Effector memory CD4-positive, alpha-beta T cell (primary cell): ENCODE measurements around the gene UBE2D2.

ENCODE experiments used
- DNase-seq, 3 donors: peaks; one replicate each; pipeline ENCODE4 v3.0.0-alpha.2; 2020
- H3K27ac ChIP-seq: 2 replicates; pipeline ENCODE4 v1.7.0; 2013; ENCODE audit warnings: mild to moderate bottlenecking, low read length, moderate library complexity; ENCODE audit not compliant: insufficient read depth, poor library complexity, severe bottlenecking
- H3K27me3 ChIP-seq: replicated peaks from 2 replicates; pipeline ENCODE4 v1.7.0; 2013; ENCODE audit warnings: mild to moderate bottlenecking, low read length; ENCODE audit not compliant: insufficient read depth, control insufficient read depth, poor library complexity, severe bottlenecking
- H3K36me3 ChIP-seq: 2 replicates; pipeline ENCODE4 v1.7.0; 2013; ENCODE audit warnings: mild to moderate bottlenecking, low read length, moderate library complexity; ENCODE audit not compliant: control insufficient read depth, insufficient read depth
- H3K4me1 ChIP-seq: 2 replicates; pipeline ENCODE4 v1.7.0; 2013; ENCODE audit warnings: low read length, mild to moderate bottlenecking; ENCODE audit not compliant: control insufficient read depth, insufficient read depth, poor library complexity, severe bottlenecking
- H3K4me3 ChIP-seq: 2 replicates; pipeline ENCODE4 v1.7.0; 2013; ENCODE audit warnings: low read length, low read depth, mild to moderate bottlenecking; ENCODE audit not compliant: insufficient read depth, poor library complexity, severe bottlenecking
- H3K9me3 ChIP-seq: 2 replicates; pipeline ENCODE4 v1.7.0; 2013; ENCODE audit warnings: mild to moderate bottlenecking, low read length, moderate library complexity; ENCODE audit not compliant: control insufficient read depth

Gene UBE2D2

DNA sequence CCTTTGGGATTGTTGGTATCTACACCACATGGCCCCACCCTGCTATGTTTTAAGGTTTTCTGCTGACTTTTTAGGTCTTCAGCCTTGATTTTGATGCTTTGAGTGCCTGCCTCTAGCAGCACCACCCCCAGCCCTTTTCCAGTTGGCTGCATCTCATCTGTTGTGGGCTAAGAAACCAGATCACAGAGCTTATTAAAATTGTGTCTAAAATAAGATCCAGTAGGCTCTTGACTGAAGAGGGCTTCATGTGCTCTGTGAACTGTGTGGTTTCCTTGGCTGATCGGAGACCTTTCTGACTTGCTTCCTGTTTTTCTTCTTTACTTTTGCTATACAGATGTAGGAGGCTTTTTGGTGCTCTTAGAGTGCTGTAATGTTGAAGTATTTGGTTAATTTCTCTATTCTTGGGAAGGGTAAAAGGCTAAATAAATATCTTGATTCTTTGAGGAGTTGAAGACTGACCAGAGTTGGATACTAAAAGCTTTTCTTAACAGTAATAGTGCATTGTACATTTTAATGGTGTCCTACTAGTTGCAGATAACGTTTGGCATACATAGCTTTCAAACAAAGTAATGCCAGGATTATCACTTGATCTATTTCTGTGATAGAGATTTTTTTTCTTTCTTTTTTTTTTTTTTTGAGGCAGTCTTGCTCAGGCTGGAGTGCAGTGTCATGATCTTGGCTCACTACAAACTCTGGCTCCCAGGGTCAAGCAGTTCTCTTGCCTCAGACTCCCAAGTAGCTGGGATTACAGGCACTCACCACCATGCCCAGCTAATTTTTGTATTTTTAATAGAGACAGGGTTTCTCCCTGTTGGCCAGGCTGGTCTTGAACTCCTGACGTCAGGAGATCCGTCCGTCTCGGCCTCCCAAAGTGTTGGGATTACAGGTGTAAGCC lies 4.5 kb downstream of the UBE2D2 start:
- peak overlapping the region; percentile 8 for H3K4me3 ChIP-seq
- H3K27ac ChIP-seq = peak overlapping the region; percentile 64
- peak; percentile 4 to 45 (median 29) for DNase-seq
- peaks cover 39% of the 10 kb centered on the region for H3K4me1 ChIP-seq
- no peaks in the 10 kb centered on the region for H3K9me3 ChIP-seq
- no peaks in the 10 kb centered on the region for H3K27me3 ChIP-seq
- H3K36me3 ChIP-seq = no peaks in the 10 kb centered on the region

DNA sequence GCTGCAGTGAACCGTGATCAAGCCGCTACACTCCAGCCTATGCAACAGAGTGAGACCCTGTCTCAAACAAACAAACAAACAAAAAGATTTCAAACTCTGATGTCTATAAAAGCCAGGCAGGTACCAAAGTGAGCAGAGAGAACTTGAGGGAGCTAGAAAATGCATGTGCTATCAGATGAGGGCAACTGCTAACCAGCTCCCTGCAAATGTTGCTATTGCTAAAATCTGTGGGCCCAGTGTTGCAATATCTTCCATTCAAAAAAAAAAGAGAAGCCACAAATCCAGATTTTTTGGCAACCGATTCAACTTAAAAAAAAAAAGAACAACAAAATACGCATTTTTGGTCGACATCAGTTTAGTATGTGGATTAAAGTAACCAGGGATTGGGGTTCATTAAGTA lies 5.5 kb downstream of the UBE2D2 start:
- H3K4me3 ChIP-seq = no peak overlapping the region
- peaks cover 41% of the 10 kb centered on the region for H3K4me1 ChIP-seq
- H3K27me3 ChIP-seq = no peaks in the 10 kb centered on the region
- no peaks in the 10 kb centered on the region for H3K9me3 ChIP-seq
- no peaks in the 10 kb centered on the region for H3K36me3 ChIP-seq
- peak overlapping the region; percentile 44 for H3K27ac ChIP-seq
- DNase-seq = no peak

DNA sequence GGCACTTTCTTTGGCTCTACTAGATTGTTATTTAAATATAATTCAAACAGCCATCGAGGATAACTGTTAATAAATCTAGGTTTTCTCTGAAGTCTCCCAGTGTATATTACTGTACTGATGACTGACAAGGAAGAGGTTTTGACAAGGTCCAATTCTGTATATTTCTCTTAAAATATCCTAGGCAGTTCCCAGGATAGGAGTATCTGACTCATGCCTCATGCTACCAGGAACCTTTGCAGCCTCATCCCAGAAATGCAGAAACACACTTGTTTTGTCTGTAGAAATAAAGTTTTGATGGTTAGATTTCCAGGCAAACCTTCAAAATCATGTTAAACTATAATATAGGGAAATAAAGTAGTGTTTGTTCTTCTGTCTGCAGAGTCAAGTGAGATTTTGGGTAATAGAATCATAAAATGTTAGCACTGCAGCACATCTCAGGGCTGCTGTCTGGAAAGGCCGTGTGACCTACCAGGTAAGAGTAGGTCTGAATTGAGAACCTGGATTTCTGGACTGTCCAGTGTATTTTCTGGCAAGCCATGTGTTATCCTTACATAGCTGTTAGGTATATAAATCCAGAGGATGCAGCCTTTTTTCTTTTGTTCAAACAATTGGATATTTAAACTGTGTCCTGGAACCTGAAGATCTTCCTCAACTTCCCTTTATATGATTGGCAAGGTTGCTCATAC lies 8.3 kb downstream of the UBE2D2 start:
- no peak overlapping the region for H3K4me3 ChIP-seq
- peaks cover 38% of the 10 kb centered on the region for H3K4me1 ChIP-seq
- no peaks in the 10 kb centered on the region for H3K9me3 ChIP-seq
- H3K27ac ChIP-seq = no peak overlapping the region
- no peaks in the 10 kb centered on the region for H3K27me3 ChIP-seq
- H3K36me3 ChIP-seq = no peaks in the 10 kb centered on the region
- DNase-seq = no peak

DNA sequence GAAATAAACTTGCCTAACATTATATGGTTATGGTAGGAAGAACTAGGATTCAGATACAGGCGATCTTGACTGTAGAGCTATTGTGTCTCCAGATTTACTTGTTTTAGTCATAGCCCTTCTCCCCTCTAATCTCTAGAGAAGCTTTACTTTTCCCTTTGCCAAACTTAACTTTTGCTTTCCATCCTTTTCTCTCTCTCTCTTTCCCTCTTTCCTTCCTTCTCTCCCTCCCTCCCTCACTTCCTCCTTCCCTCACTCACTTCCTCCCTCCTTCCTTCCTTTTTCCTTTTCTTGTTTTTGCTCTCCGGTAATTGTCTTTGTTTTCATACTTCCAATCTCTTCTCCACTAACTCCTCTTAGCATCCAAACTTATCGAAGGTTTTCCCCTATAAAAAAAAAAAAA lies 10.4 kb downstream of the UBE2D2 start:
- Histone ChIP-seq H3K4me3 (no peak overlapping the region), H3K4me1 (peaks cover 34% of the 10 kb centered on the region), H3K9me3 (no peaks in the 10 kb centered on the region), H3K36me3 (no peaks in the 10 kb centered on the region), H3K27me3 (no peaks in the 10 kb centered on the region), H3K27ac (no peak overlapping the region)
- no peak for DNase-seq

DNA sequence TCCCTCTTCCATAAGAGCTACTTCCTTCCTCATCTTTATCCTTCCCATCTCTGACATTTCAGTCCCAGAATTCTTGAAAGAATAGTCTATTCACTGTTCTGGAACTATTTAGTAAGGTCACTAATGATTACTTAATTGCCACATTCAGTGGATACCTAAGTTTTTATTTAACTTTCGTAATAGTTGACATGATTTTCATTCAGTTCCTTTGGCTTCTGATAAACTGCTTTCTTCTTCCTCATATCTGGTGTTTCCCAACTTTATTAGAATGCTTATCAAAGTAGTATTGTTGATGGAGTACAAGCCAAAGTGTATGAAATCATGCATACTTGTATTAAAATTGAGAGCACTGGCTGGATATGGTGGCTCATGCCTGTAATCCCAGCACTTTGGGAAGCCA lies 10.8 kb downstream of the UBE2D2 start:
- H3K4me3 ChIP-seq = no peak overlapping the region
- peaks cover 31% of the 10 kb centered on the region for H3K4me1 ChIP-seq
- no peaks in the 10 kb centered on the region for H3K36me3 ChIP-seq
- no peak overlapping the region for H3K27ac ChIP-seq
- no peaks in the 10 kb centered on the region for H3K27me3 ChIP-seq
- no peak for DNase-seq
- H3K9me3 ChIP-seq = no peaks in the 10 kb centered on the region

DNA sequence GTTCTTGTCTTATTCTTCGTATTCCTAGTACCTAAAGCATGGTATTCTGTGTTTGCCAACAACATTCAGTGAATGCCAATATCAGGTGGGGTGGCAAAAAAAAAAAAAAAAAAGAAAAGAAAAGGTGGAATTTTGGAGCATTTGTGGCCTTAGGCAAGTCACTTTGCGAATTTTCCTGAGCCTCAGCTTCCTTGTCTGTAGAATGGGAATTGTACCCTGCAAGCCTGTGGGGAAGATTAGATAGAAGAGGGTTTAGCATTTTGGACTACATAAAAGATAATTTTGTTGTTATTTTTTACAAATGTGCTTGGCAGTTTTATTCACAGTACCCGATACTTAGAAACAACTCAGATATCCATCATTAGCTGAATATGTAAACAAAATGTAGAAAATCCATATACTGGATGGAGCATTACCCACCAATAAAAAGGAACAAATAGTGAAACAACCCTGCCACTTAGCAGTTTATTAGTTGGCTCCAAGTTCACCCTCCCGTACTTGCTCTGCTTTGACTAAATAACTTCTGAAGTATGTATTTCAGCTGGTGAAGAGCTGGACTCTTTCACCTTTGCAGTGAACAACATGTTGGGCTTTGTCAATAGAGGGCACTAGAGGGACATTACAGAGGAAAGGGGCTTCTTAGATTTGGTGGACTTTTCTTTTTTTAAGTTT lies 13.6 kb downstream of the UBE2D2 start:
- H3K36me3 ChIP-seq = no peaks in the 10 kb centered on the region
- no peaks in the 10 kb centered on the region for H3K9me3 ChIP-seq
- no peaks in the 10 kb centered on the region for H3K27me3 ChIP-seq
- no peak for DNase-seq
- peak overlapping the region; percentile 32 for H3K27ac ChIP-seq
- H3K4me1 ChIP-seq = peaks cover 40% of the 10 kb centered on the region
- H3K4me3 ChIP-seq = no peak overlapping the region

DNA sequence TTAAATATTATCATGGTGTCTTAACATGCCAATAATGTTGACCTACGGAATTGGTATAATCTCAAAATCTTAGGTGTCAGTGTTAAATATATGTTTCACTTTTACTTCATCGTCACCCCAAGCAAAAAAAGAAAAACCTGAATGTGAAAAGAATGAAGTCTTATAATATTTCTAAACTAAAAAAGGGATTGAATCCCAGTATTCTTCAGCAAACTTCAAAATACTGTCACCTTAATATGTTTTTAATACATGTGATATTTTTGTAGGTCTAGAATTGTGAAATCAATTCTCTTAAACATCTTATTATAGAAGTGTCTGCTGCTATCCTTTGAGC lies 14.1 kb downstream of the UBE2D2 start:
- DNase-seq = no peak
- Histone ChIP-seq H3K27me3 (no peaks in the 10 kb centered on the region), H3K4me1 (peaks cover 40% of the 10 kb centered on the region), H3K27ac (peak overlapping the region; percentile 34), H3K36me3 (no peaks in the 10 kb centered on the region), H3K4me3 (no peak overlapping the region), H3K9me3 (no peaks in the 10 kb centered on the region)

DNA sequence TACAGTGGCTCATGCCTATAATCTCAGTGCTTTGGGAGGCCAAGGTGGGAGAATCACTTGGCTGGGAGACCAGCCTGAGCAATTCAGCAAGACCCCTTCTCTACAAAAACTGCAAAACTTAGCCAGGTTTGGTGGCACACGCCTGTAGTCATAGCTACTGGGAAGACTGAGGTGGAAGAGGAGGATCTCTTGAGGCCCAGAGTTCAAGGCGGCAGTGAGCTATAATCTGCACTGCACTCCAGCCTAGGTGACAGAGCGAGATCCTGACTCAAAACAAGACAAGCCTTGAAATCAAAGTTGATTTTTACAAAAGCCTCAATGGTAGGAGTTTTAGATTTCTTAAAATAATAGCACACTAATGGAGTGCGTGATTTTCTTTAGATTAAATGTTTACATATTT lies 14.6 kb downstream of the UBE2D2 start:
- no peaks in the 10 kb centered on the region for H3K9me3 ChIP-seq
- DNase-seq = no peak
- no peaks in the 10 kb centered on the region for H3K27me3 ChIP-seq
- no peak overlapping the region for H3K4me3 ChIP-seq
- H3K27ac ChIP-seq = peak overlapping the region; percentile 34
- no peaks in the 10 kb centered on the region for H3K36me3 ChIP-seq
- peaks cover 38% of the 10 kb centered on the region for H3K4me1 ChIP-seq

DNA sequence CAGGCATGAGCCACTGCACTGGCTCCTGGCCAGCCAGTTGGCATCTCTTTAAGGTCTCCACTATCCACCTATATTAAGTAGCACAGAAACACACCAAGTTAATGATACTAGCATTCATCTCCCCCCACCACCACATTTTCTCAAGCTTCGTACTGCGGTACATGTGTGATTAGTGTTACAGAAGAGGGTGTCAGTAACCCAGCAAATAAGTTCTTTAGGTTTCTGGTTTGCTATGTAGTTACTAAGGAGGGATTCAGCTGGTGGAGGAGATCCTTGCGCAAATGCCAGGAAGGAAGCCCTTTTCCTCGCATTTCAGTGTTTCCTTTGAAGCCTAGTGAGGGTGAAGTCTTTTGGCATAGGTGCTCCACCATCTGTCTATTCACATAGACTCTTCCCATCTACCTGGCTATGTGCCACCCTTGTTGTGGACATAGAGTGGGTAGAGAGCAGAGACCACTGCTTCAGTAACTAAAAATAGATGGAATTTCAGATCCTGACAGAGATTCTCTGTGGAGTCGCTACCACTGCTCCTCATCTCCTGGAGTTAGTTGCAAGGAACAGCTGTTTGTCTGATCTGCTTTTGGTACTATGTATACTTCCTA lies 16.7 kb downstream of the UBE2D2 start:
- peak overlapping the region; percentile 22 for H3K4me3 ChIP-seq
- no peaks in the 10 kb centered on the region for H3K9me3 ChIP-seq
- peaks cover 38% of the 10 kb centered on the region for H3K4me1 ChIP-seq
- DNase-seq = no peak
- peak overlapping the region; percentile 27 for H3K27ac ChIP-seq
- H3K27me3 ChIP-seq = no peaks in the 10 kb centered on the region
- H3K36me3 ChIP-seq = no peaks in the 10 kb centered on the region
